HG03097 (cell line): Measurements from ENCODE around the gene ZNF804A.
"Not testable (repeated sequence)": the region's sequence is repeated elsewhere in the genome, so short reads cannot be mapped to it uniquely, and the experiment has no call there.

Experiments
- ATAC-seq: cut with Tn5 transposase; IDR thresholded peaks from one replicate; pipeline ENCODE4 v1.9.1; 2021; ENCODE audit not compliant: unreplicated experiment, low FRiP score

The ZNF804A gene

GRCh38 chr2:184793176-184793575 is 194.8 kb downstream of the ZNF804A start:
- ATAC-seq, result no peak

GRCh38 chr2:184799379-184799778 is 201.1 kb downstream of the ZNF804A start:
- no peak for ATAC-seq

GRCh38 chr2:184814421-184814820 is 216.1 kb downstream of the ZNF804A start:
- no peak for ATAC-seq

DNA sequence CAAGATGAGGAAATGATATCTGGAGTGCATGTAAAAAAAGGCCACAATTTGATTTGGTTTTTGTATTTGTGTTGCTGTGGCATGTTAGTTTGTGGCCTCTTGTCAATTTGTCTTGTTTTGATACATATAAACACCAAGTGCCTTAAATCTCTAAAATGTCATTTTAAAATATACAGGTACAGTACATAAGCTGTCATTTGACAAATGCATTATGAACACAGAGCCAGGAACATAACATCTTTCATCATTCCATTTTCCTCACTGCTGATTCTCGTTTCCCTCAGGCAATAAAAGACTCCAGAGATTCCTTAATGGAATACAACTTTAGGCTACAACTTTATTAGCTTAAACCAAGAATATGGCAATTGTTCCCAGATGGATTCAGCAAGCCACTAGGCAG is 217.5 kb downstream of the ZNF804A start:
- no peak for ATAC-seq

DNA sequence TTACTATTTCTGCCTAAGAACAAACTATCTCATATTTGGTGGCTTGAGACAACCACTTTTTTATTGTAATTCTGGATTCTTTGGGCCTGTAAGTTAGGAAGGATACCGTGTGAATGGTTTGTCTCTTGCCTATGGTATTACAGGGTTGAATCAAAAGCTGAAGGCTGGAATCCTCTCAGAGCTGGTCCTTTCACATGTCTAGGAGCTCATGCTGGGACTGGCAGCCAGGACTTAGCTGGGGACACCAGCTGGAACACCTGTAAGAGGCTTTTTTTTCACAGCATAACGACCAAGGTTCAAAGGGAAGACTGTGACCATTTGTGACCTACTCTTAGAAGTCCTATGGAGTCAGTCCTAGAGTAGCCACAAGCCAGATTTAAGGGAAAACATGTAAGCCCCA is 226.3 kb downstream of the ZNF804A start:
- ATAC-seq, result no peak

DNA sequence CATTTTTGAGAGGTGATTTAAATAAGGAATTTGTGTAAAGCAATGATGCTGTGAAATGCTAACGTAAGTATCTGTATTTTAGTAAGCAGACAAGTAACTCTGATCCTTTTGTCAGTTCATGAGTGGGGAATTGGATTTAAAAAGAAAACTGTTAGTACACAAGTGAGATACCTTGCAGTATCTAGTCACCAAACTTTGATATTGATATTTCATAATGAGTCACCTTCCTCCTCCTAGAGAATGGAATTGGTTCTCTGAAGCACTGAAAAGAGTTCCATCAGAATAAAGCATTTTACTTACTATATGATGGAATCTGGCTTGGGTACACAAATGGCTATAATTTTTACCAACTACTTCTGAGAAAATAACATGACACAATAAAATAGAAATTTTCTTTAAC is 232.2 kb downstream of the ZNF804A start:
- no peak for ATAC-seq

DNA sequence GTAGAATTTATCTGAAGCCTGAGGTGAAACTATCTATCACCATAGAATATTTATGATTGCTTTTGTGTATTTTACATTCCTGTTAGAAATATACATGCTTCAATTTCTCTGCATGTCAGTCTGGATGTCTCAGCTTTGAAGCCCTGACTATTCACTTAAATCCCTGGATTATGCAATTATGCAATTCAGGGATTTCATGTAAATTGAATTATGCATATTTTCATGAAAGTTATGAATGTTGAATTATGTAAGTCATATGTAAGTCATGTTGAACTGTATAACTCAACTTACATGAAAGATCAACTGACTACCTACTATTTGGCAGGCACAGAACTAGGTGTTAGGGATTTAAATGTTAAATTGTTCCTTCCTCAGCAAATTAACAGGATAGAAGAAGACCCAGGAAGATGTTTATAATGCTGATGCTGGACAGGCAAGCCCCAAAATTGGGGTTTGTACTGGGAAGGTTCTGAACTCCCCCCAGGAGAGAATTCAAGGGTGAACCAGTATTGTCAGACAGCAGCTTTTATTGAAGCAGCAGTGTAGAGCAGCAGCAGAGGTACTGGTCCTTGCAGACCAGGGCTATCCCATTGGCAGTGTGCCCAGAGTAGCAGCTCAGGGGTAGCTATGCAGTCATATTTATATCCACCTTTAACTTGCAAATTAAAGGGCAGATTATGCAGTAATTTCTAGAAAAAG is 236.5 kb downstream of the ZNF804A start:
- ATAC-seq, result no peak

DNA sequence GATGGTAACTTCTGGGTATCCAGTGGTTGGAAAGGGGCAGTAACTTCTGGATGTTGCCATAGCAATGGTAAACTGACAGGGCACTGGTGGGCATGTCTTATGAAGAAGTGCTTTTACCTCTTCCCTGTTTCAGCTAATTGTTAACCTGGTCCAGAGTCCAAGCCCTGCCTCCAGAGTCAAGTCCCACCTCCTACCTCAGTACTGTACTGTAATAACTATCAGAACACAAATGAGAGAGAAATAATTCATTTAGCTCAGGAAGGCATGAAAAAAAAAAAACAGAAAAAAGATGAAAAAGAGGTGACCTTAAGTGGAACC is 237.0 kb downstream of the ZNF804A start:
- no peak for ATAC-seq

GRCh38 chr2:184847331-184847730 is 249.0 kb downstream of the ZNF804A start:
- ATAC-seq, result no peak

- ATAC-seq, result no peak
These were observed 251.2 kb downstream of the ZNF804A start for GRCh38 chr2:184849516-184849915.

GRCh38 chr2:184851576-184851975 is 253.2 kb downstream of the ZNF804A start:
- ATAC-seq, result no peak

GRCh38 chr2:184859187-184859586 is 260.9 kb downstream of the ZNF804A start:
- ATAC-seq, result no peak

GRCh38 chr2:184860744-184861143 is 262.4 kb downstream of the ZNF804A start:
- ATAC-seq, result no peak

- no peak for ATAC-seq
These were observed 276.9 kb downstream of the ZNF804A start for GRCh38 chr2:184875212-184875611.

- ATAC-seq, result no peak
These were observed 277.6 kb downstream of the ZNF804A start for GRCh38 chr2:184875911-184876310.

DNA sequence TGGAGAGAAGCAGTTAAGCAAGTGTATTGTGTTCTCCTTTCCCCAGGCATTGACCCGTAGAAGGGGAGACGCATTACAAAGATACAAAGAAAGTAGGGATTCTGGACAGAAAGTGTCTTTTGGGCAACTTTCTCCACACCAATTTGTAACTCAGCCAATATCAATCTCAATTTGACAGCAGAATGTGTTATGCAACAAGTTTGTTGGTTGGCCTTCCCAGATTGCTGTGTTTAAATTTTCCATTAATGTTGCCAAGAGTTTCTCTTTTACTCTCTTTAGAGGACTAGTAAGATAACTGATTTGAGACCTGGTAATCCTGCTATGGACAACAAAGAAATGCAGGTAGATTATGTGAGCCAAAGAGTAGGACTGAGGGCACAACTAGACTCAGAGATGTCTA is 279.6 kb downstream of the ZNF804A start:
- no peak for ATAC-seq

DNA sequence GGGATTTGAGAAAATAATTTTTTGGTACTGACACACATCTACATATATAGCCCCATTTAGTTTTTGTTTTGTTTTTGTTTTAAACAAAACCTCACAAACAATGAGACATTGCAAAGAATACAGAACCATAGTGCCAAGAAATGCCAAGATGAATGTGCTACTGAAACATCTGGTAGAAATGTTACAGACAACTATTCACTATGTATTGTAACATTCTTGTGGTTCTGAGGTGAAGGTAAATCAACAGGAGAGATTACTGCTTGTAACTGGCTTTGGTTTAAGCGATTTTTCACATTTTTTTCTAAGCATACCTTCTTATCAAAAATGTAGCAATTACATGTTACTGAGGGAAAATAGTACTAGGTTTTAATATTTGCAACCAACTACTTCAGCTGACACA is 281.3 kb downstream of the ZNF804A start:
- no peak for ATAC-seq

GRCh38 chr2:184886585-184886984 is 288.3 kb downstream of the ZNF804A start:
- ATAC-seq, result not testable (repeated sequence)

DNA sequence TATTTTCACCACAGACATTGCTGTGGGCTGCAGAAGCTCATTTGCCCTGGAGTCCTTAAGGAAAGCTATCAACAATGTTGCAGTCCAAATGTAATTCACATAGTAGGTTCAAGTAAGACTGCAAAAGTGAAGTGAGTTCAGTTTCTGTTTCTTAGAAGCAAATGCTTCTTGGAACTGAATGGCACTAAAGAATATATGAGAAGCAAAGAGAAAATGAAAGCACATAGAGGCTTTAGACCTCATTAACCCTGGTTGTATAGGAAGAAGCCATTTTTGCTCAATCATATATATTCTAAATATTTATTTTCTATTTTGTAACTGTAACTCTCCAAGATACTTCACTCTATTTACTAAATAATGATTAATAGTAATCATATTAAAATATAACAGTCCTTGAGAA is 292.0 kb downstream of the ZNF804A start:
- no peak for ATAC-seq

DNA sequence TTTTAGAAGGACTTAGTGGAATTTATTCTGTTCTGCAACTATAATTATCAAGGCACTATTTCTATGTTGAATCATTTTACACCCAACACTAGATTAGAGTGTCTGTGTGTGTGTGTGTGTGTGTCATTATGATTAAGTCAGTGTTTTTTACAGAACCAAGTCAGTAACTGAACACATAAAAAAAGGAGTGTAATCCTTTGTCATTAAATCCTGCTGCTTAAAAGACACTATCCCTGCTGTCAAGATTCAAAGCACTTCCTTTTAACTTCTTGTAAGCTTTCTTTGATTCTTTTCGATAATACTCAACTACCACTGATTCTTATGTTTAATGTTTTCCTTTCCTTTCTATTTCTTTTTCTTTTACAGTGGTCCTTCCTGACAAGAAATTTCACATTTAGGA is 306.7 kb downstream of the ZNF804A start:
- ATAC-seq, result no peak

DNA sequence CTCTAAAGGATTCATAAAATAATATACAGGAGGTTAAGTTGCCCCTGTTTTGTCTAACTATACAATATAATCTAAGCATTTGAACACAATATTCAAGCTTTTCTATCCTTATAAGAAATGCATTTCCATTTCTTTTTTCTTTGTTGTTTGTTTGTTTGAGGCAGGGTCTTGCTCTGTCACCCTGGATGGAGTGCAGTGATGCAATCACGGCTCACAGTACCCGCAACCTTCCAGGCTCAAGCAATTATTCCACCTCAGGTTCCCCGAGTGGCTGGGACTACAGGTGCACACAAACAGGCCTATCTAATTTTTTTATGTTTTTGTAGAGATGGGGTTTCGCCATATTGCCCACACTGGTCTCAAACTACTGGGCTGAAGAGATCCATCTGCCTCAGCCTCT is 307.8 kb downstream of the ZNF804A start:
- no peak for ATAC-seq

- ATAC-seq, result no peak
These were observed 308.4 kb downstream of the ZNF804A start for GRCh38 chr2:184906709-184907108.

- ATAC-seq, result no peak
These were observed 310.6 kb downstream of the ZNF804A start for GRCh38 chr2:184908966-184909365.
